HG03108 (cell line): ENCODE results near the gene CFAP221.

Experiments used
- ATAC-seq: cut with Tn5 transposase; IDR thresholded peaks from one replicate; pipeline ENCODE4 v1.9.1; 2021; ENCODE audit warnings: moderate library complexity; ENCODE audit not compliant: unreplicated experiment

Gene CFAP221

GRCh38 chr2:119544075-119544938, at the start of gene CFAP221:
CFAP221 (plus strand) TSS chr2:119544449; CDS start chr2:119546132, 1,683 bp downstream.
- no peak for ATAC-seq

- no peak for ATAC-seq
Measured at GRCh38 chr2:119495948-119496347, 48.3 kb upstream of the CFAP221 start.

- ATAC-seq = no peak
Measured at GRCh38 chr2:119496682-119497081, 47.6 kb upstream of the CFAP221 start.

DNA sequence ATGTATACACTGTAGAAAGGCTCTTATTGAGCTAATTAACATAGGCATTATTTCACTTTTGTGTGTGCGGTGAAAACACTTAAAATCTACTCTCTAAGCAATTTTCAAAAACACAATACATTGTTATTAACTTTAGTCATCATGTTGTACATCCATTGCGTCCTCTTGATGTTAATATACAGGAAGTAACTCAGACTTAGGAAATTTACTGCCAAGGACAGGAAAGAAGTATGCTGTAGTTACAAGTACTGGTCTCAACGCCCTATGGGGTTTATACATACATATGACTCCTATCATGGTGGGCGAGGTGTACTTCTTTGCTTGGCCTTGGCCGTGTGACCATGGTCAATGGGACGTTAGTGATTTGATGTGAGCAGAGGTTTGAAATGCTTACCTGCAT, 35.5 kb upstream of the CFAP221 start:
- no peak for ATAC-seq

- ATAC-seq = no peak
Measured at GRCh38 chr2:119511989-119512388, 32.3 kb upstream of the CFAP221 start.

- no peak for ATAC-seq
Measured at GRCh38 chr2:119512946-119513345, 31.3 kb upstream of the CFAP221 start.

GRCh38 chr2:119513832-119514231, 30.4 kb upstream of the CFAP221 start:
- no peak for ATAC-seq

GRCh38 chr2:119516121-119516520, 28.1 kb upstream of the CFAP221 start:
- ATAC-seq = no peak

DNA sequence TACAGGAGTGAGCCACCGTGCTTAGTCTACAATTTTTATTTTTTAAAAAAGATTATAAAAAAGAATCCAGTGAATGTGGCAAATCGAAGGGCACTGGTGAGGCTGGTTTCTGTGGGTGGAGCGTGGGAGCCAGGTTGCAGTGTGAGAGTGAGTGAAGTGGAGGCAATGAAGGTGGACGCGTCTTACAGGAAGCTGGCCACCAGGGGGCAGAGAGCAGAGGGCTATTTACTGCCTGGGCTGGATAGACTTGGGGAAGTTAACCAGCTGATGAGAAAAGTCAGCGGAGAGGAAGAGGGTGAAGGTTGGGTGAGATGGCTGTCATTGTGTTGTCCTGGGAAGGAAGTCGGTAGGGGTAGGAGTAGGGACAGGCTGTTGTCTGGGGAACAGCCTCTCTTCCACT, 26.8 kb upstream of the CFAP221 start:
- no peak for ATAC-seq

GRCh38 chr2:119518401-119519056, 25.7 kb upstream of the CFAP221 start:
- ATAC-seq = no peak

DNA sequence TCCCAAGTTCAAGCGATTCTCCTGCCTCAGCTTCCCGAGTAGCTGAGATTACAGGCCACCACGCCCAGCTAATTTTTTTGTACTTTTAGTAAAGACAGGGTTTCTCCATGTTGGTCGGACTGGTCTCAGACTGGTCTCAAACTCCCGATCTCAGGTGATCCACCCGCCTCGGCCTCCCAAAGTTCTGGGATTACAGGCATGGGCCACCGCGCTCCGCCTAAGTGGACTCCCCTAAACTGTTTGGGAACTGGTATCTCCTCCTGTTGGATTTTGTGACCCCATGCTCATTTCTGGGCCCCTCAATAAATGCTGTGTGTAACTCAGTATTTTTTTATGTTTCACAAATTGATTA, 25.2 kb upstream of the CFAP221 start:
- ATAC-seq = no peak

DNA sequence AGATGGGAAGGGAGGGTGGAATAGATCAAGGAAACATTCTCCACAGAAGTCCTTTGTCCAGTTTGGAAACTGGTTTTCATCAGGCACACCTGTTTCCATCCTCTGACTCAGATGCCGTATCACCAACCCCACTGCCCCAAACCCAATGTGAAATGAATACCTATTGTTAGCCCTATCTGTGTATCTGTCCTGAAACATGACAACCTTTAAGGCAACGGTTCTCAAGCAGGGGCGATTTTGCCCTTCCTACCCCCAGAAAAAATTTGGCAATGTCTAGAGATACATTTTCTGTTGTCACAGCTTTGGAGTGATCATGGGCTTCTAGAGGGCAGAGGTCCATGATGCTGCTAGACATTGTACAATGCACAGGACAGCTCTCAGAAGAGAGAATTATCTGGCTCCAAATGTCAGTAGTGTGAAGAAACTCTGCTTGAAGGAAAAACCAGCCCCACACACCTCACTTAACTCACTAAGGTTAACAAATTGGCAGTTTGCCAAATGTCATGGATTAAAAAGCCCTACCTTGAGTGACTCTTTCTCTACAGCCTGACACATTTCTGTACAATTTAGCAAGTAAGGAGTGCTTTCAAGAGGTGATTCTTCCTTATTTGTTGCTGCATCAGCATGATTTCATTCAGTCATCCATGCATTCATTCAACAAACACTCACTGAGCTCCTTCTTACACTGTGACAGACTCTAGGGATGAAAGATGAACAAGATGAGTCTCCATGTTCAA, 23.4 kb upstream of the CFAP221 start:
- ATAC-seq = no peak

- no peak for ATAC-seq
Measured at GRCh38 chr2:119521433-119522050, 22.7 kb upstream of the CFAP221 start.

GRCh38 chr2:119522671-119523070, 21.6 kb upstream of the CFAP221 start:
- ATAC-seq = no peak

GRCh38 chr2:119523383-119523951, 20.8 kb upstream of the CFAP221 start:
- no peak for ATAC-seq

DNA sequence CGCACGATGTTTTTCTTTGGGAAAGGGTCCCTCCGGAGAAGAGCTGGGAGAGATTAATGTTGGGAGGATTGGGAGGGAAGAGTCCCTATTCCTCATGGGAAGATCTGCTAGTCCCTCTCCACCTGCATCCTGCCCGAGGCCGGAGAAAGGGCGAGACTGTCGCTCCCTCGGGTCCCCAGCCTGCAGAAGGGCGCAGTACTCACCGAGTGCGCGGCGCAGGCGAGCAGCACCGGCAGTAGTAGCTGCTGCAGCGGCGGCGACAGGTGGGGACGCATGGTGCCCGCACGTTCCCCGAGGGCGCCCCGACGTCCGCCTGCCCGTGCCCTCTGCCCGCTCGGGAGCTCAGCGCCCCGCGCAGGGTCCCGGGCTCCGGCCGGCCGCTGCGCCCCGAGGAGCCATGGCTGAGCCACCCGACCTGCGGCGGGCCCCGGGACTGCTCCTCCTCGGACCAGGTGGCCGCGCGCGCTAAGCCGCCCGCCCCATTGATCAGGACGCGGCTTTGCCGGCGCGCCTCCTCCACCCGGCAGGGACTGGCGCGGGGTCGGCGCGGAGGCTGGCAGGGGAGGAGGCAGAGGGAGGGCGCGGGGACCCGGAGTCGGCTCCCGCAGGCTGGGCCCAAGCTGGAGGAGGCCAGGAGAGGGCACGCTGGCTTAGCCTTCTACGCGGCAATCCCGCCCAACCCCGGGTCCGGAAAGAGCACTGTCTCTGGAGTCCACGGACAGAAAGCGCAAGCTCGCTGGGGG, 20.1 kb upstream of the CFAP221 start, which contains the start of gene SCTR:
TSS of gene SCTR (minus strand) at position 532 of the 743 bp plus-strand sequence. CDS start at position 275, 257 bp downstream.
- ATAC-seq = no peak

- no peak for ATAC-seq
Measured at GRCh38 chr2:119525614-119526013, 18.6 kb upstream of the CFAP221 start.

DNA sequence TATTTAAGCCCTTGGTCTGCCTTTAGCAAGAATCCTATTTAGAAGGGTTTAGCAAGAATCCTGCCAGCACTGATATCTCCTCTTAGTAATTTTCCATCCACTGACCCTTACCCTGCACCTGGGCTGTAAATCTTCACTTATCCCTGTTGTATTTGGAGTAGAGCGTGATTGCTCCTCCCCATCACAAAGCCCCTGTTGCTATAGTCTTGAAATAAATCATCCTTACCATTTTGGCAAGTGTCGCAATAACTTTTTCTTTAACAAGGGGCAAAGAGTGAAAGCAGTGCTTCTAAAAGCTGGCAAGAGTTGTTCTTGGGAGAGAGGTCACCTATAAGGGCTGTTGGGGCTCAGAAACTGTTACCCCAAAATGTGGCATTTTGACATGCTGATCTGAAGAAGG, 16.2 kb upstream of the CFAP221 start:
- no peak for ATAC-seq

- ATAC-seq = no peak
Measured at GRCh38 chr2:119531292-119531691, 13.0 kb upstream of the CFAP221 start.

- ATAC-seq = no peak
Measured at GRCh38 chr2:119533560-119533959, 10.7 kb upstream of the CFAP221 start.
